ENCODE data around the gene TRAPPC2L. TPM values are rescaled to one million over a fixed set of nuclear protein-coding genes. Genes with fewer than 3 reads are reported as not detected.

Gene TRAPPC2L
- total and polyA plus RNA-seq, 10 of the 15 experiments (the other 5 are each of a cell fraction or from before 2014, with no cell fraction given): 56.3 to 363 (median 118) TPM

- Histone ChIP-seq H3K9me3 (replicated peaks; ENCODE audit: control insufficient read depth, insufficient read depth, low read length) (no peaks in the 10 kb centered on the region), H3K4me3 (no peak overlapping the region), H3K27me3 (replicated peaks in 1 of 2; ENCODE audit: control insufficient read depth in 2 of 2, insufficient read depth in 2 of 2, low read length in 1 of 2) (no peaks in the 10 kb centered on the region), H3K27ac (ENCODE audit: control insufficient read depth, insufficient read depth) (no peak overlapping the region), H4K20me1 (ENCODE audit: control insufficient read depth, insufficient read depth) (no peaks in the 10 kb centered on the region), H3K9ac (ENCODE audit: control insufficient read depth, insufficient read depth, low read length) (no peak overlapping the region), H3K79me2 (ENCODE audit: control insufficient read depth, insufficient read depth, low read length) (no peaks in the 10 kb centered on the region), H3K36me3 (ENCODE audit: control insufficient read depth in 2 of 2, insufficient read depth in 2 of 2, low read length in 1 of 2) (peaks cover 2 to 4% of the 10 kb centered on the region in 2 experiments; a peak in 3 of 4 replicates), H3K4me1 (ENCODE audit: control insufficient read depth, insufficient read depth, low read length) (no peaks in the 10 kb centered on the region), H2AFZ (ENCODE audit: control insufficient read depth, low read depth, low read length) (no peak overlapping the region), H3K4me2 (ENCODE audit: control insufficient read depth, insufficient read depth) (no peak overlapping the region)
- no peak for DNase-seq (ENCODE audit: low read depth, low spot score)
- SMC1A ChIA-PET (ENCODE audit: uncharacterized antibody, unreplicated experiment): no interaction called here
- RAD21 ChIA-PET (ENCODE audit: unreplicated experiment): no interaction called here
- POLR2A ChIA-PET: no interaction called here
- CTCF ChIA-PET: no interaction called here
- whole genome bisulfite sequencing (ENCODE audit: insufficient coverage, insufficient replicate concordance, low lambda C conversion rate, missing lambda C conversion rate): 95% methylated on average over 11 of the region's 11 CpGs
- intact Hi-C loops (cut with micrococcal nuclease; ENCODE audit: unreplicated experiment): no loop called here
- BruUV-seq (replicated peaks): no TSS peak
- in situ Hi-C loops (cut with MboI): no loop called here
- no peak for ATAC-seq
- FAIRE-seq: no peak
- TF ChIP-seq ZNF207 (IDR thresholded peaks at IDR 0.05; ENCODE audit: borderline replicate concordance): no peak
- no peak for TF ChIP-seq MAX (IDR thresholded peaks at IDR 0.05; ENCODE audit: low read depth, low read length)
- no peak for TF ChIP-seq CEBPB (IDR thresholded peaks at IDR 0.05; ENCODE audit: borderline replicate concordance in 1 of 2, low read depth in 2 of 2, low read length in 2 of 2)
- TF ChIP-seq ESRRA (IDR thresholded peaks at IDR 0.05; ENCODE audit: low read length): no peak
- TF ChIP-seq RAD51 (IDR thresholded peaks at IDR 0.05): no peak
- TF ChIP-seq RELA (IDR thresholded peaks at IDR 0.05; ENCODE audit: borderline replicate concordance, partially characterized antibody): no peak
- no peak for TF ChIP-seq NFIC (IDR thresholded peaks at IDR 0.05; ENCODE audit: low read depth, low read length)
- TF ChIP-seq REST (IDR thresholded peaks at IDR 0.05; ENCODE audit: low read depth, low read length): no peak
- TF ChIP-seq STAT3 (IDR thresholded peaks at IDR 0.05; ENCODE audit: low read depth, low read length): no peak
- no peak for TF ChIP-seq CBX3 (IDR thresholded peaks at IDR 0.05; ENCODE audit: borderline replicate concordance, low read depth)
- TF ChIP-seq MEF2A (IDR thresholded peaks at IDR 0.05; ENCODE audit: insufficient read depth, low read depth, low read length): no peak
- TF ChIP-seq ZNF622 (IDR thresholded peaks at IDR 0.05): no peak
- TF ChIP-seq BMI1 (IDR thresholded peaks at IDR 0.05; ENCODE audit: borderline replicate concordance): no peak
- TF ChIP-seq HDAC6 (IDR thresholded peaks at IDR 0.05; ENCODE audit: unreplicated experiment): no peak
- TF ChIP-seq TBL1XR1 (IDR thresholded peaks at IDR 0.05; ENCODE audit: low read depth, low read length): no peak
- TF ChIP-seq IRF3 (IDR thresholded peaks at IDR 0.05): no peak
- no peak for TF ChIP-seq ZBTB4 (CRISPR knock-in tag; IDR thresholded peaks at IDR 0.05)
- TF ChIP-seq RCOR1 (conservative IDR thresholded peaks at IDR 0.05; ENCODE audit: low read depth, low read length): no peak
- TF ChIP-seq GABPA (IDR thresholded peaks at IDR 0.05; ENCODE audit: low read depth): no peak
Measured at GRCh38 chr16:88883946-88884345, 27.0 kb downstream of the TRAPPC2L start.

Data from GM12878 (cell line).